HG03442 (cell line): ENCODE data around the gene RAD9B.
"Not testable (repeated sequence)": the region's sequence is repeated elsewhere in the genome, so short reads cannot be mapped to it uniquely, and the experiment has no call there.

Experiments used
- ATAC-seq: cut with Tn5 transposase; IDR thresholded peaks from one replicate; pipeline ENCODE4 v1.9.1; 2021; ENCODE audit warnings: mild to moderate bottlenecking, moderate library complexity; ENCODE audit not compliant: unreplicated experiment

Gene RAD9B

GRCh38 chr12:110520876-110521712, 19.0 kb downstream of the RAD9B start:
- not testable (repeated sequence) for ATAC-seq

- no peak for ATAC-seq
These were observed 26.2 kb downstream of the RAD9B start for GRCh38 chr12:110528277-110528839.

GRCh38 chr12:110530511-110530910, 28.4 kb downstream of the RAD9B start:
- ATAC-seq: no peak

GRCh38 chr12:110531741-110532333, 29.7 kb downstream of the RAD9B start:
- ATAC-seq: peak; percentile 72

GRCh38 chr12:110532644-110533043, 30.5 kb downstream of the RAD9B start:
- no peak for ATAC-seq

- no peak for ATAC-seq
These were observed 31.5 kb downstream of the RAD9B start for GRCh38 chr12:110533607-110534006.

- ATAC-seq: no peak
These were observed 32.7 kb downstream of the RAD9B start for GRCh38 chr12:110534811-110535210.

- ATAC-seq: no peak
These were observed 34.9 kb downstream of the RAD9B start for GRCh38 chr12:110536834-110537604.

GRCh38 chr12:110537605-110538409, 35.7 kb downstream of the RAD9B start:
- no peak for ATAC-seq

- no peak for ATAC-seq
These were observed 36.9 kb downstream of the RAD9B start for GRCh38 chr12:110538869-110539622.

- no peak for ATAC-seq
These were observed 37.9 kb downstream of the RAD9B start for GRCh38 chr12:110540048-110540447.

GRCh38 chr12:110543252-110543959, 41.3 kb downstream of the RAD9B start:
- peak; percentile 42 for ATAC-seq

GRCh38 chr12:110543965-110544364, 41.8 kb downstream of the RAD9B start:
- ATAC-seq: no peak

GRCh38 chr12:110545259-110545658, 43.1 kb downstream of the RAD9B start:
- not testable (repeated sequence) for ATAC-seq

- ATAC-seq: no peak
These were observed 43.7 kb downstream of the RAD9B start for GRCh38 chr12:110545812-110546211.

GRCh38 chr12:110546339-110546738, 44.2 kb downstream of the RAD9B start:
- no peak for ATAC-seq

GRCh38 chr12:110547090-110547489, 45.0 kb downstream of the RAD9B start:
- ATAC-seq: no peak

GRCh38 chr12:110548678-110549077, 46.5 kb downstream of the RAD9B start:
- no peak for ATAC-seq

- no peak for ATAC-seq
These were observed 47.6 kb downstream of the RAD9B start for GRCh38 chr12:110549716-110550115.
